Astrocyte (in vitro differentiated cells and primary cell): ENCODE results near the gene DLK1.

Experiments
- EZH2 ChIP-seq: IDR thresholded peaks from 2 replicates; pipeline ENCODE4 v1.6.1; 2012; ENCODE audit warnings: mild to moderate bottlenecking, low read length, inconsistent platforms; ENCODE audit not compliant: insufficient read depth
- TF ChIP-seq, protein P1 (sequence below): IDR thresholded peaks from 2 replicates; pipeline ENCODE4 v1.5.1; 2011; ENCODE audit warnings: low read depth, mild to moderate bottlenecking, inconsistent platforms, low read length, moderate library complexity; ENCODE audit not compliant: insufficient read depth

DNA sequence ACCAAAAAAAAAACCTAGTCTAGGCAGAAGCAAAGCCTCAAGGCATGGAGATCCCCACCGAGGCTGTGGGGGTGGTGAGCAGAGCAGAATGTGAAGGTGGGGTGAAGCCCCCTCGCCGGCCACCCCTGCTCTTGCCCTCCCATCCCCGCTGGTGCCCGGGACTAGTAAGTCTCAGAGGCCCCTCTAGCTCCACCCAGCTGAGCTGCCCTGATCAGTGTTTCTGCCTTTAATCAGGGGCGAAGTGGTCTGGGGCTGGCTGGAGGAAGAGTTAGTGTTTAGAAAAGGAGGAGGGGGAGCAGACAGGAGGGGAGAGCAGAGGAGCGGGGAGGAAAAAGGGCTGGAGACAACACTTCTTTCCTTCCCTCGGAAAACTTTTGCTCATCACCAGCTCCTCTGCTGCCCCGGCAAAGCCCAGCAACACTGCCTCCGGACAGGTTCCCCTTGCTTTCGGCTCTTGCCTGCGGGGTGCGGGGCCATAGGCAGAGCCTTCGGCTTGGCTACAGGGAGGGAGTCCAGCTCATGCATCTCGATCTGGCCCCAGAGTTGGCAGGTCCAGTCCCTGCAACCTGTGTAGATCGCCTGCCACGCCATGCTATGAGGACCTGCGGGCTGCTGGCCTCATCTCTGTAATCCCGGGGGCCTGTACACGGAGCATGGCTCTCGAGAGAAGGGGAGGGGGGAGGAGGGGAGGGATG is 3.4 kb upstream of the DLK1 start:
- TF ChIP-seq, protein P1, sequence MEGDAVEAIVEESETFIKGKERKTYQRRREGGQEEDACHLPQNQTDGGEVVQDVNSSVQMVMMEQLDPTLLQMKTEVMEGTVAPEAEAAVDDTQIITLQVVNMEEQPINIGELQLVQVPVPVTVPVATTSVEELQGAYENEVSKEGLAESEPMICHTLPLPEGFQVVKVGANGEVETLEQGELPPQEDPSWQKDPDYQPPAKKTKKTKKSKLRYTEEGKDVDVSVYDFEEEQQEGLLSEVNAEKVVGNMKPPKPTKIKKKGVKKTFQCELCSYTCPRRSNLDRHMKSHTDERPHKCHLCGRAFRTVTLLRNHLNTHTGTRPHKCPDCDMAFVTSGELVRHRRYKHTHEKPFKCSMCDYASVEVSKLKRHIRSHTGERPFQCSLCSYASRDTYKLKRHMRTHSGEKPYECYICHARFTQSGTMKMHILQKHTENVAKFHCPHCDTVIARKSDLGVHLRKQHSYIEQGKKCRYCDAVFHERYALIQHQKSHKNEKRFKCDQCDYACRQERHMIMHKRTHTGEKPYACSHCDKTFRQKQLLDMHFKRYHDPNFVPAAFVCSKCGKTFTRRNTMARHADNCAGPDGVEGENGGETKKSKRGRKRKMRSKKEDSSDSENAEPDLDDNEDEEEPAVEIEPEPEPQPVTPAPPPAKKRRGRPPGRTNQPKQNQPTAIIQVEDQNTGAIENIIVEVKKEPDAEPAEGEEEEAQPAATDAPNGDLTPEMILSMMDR = no peak
- TF ChIP-seq EZH2 = peak; percentile 17
